ENCODE results near the gene LGALS8. TPM values are rescaled to one million over a fixed set of nuclear protein-coding genes. Genes with fewer than 3 reads are reported as not detected.
"Not testable (repeated sequence)": the region's sequence is repeated elsewhere in the genome, so short reads cannot be mapped to it uniquely, and the experiment has no call there.

LGALS8 gene
- total RNA-seq, 1 donor from 2014 or later = 76.5 TPM

DNA sequence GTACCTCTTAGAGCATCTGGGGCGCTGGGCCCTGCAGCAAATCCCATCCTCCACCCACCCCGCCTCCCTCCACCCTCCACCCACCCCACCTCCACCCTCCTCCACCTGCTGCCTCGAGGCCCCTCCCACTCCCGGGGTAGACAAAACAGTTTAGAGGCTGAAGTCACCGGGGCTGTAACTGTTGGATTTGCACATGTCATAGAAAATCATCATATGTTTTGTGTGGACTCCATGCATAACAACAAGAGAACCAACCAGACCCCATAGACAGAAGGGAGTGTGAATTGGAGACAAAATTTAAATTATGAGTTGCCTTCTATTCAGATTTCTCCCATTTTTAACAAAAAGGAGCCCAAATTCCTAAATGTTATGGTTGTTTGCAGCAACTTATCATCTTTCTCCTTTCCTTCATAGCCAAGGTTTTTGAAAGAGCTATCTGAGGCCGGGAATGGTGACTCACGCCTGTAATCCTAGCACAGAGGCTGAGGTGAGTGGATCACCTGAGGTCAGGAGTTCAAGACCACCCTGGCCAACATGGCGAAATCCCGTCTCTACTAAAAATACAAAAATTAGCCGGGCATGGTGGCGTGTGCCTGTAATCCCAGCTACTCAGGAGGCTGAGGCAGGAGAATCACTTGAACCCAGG, 28.2 kb upstream of the LGALS8 start:
- no peaks in the 10 kb centered on the region for H3K9me3 ChIP-seq (replicated peaks)
- H3K27me3 ChIP-seq (ENCODE audit: low read depth) = no peaks in the 10 kb centered on the region
- no peak for DNase-seq
- H3K36me3 ChIP-seq = no peaks in the 10 kb centered on the region
- H3K27ac ChIP-seq (replicated peaks) = peak overlapping the region; percentile 68
- peaks cover 16% of the 10 kb centered on the region for H3K4me1 ChIP-seq
- no peak overlapping the region for H3K4me3 ChIP-seq
- TF ChIP-seq CTCF (IDR thresholded peaks at IDR 0.05; ENCODE audit: borderline replicate concordance) = no peak
- intact Hi-C loops (cut with micrococcal nuclease) = no loop called here

GRCh38 chr1:236497908-236498307, 25.9 kb upstream of the LGALS8 start:
- intact Hi-C loops (cut with micrococcal nuclease) = no loop called here
- H3K4me1 ChIP-seq = peaks cover 20% of the 10 kb centered on the region
- no peak overlapping the region for H3K27ac ChIP-seq (replicated peaks)
- no peaks in the 10 kb centered on the region for H3K36me3 ChIP-seq
- no peak for TF ChIP-seq CTCF (IDR thresholded peaks at IDR 0.05; ENCODE audit: borderline replicate concordance)
- no peaks in the 10 kb centered on the region for H3K9me3 ChIP-seq (replicated peaks)
- no peak overlapping the region for H3K4me3 ChIP-seq
- H3K27me3 ChIP-seq (ENCODE audit: low read depth) = no peaks in the 10 kb centered on the region
- DNase-seq = no peak

DNA sequence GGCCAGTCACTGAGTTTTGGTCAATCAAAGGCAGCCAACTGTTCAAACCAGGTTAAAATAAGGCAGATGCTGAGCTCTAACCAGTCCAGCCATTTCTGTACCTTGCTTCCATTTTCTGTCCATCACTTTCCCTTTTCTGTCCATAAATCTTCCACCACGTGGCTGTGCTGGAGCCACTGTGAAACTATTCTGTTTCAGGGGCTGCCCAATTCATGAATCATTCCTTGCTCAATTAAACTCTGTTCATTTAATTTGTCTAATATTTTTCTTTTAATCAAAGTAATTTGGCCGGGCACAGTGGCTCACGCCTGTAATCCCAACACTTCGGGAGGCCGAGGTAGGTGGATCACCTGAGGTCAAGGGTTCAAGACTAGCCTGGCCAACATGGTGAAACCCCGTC, 22.7 kb upstream of the LGALS8 start:
- no peak for TF ChIP-seq CTCF (IDR thresholded peaks at IDR 0.05; ENCODE audit: borderline replicate concordance)

DNA sequence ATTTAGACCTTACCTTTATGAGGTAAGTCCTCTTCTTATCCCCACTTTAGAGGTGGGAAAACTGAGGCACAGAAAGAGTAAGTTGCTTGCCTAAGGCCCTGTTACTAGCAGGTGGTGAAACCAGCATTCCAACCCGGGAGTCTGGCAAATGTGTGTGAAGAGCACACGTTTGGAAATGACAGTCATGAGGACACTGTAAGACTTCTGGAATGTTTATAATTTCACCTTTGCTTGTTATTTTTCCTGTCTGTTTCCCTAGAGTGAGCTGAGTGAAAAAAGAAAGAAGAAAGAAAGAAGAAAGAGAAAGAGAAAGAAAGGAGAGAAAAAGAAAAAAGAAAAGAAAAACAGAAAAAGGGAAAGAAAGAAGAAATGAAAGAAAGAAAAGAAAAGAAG, 21.2 kb upstream of the LGALS8 start:
- TF ChIP-seq CTCF (IDR thresholded peaks at IDR 0.05; ENCODE audit: borderline replicate concordance) = no peak
- Histone ChIP-seq H3K4me1 (peaks cover 18% of the 10 kb centered on the region), H3K4me3 (no peak overlapping the region), H3K36me3 (no peaks in the 10 kb centered on the region), H3K9me3 (replicated peaks) (no peaks in the 10 kb centered on the region), H3K27ac (replicated peaks) (peak overlapping the region; percentile 51), H3K27me3 (ENCODE audit: low read depth) (no peaks in the 10 kb centered on the region)
- intact Hi-C loops (cut with micrococcal nuclease) = no loop called here
- DNase-seq = no peak

More for the DNA sequence above, 22.7 kb upstream of the LGALS8 start:
- Histone ChIP-seq H3K27me3 (ENCODE audit: low read depth) (no peaks in the 10 kb centered on the region), H3K9me3 (replicated peaks) (no peaks in the 10 kb centered on the region), H3K4me3 (no peak overlapping the region), H3K27ac (replicated peaks) (no peak overlapping the region), H3K36me3 (no peaks in the 10 kb centered on the region), H3K4me1 (peaks cover 12% of the 10 kb centered on the region)
- intact Hi-C loops (cut with micrococcal nuclease) = no loop called here
- DNase-seq = no peak

- Histone ChIP-seq H3K36me3 (no peaks in the 10 kb centered on the region), H3K4me1 (peaks cover 22% of the 10 kb centered on the region), H3K27me3 (ENCODE audit: low read depth) (no peaks in the 10 kb centered on the region), H3K9me3 (replicated peaks) (no peaks in the 10 kb centered on the region), H3K27ac (replicated peaks) (peak overlapping the region; percentile 51), H3K4me3 (peak overlapping the region; percentile 38)
- TF ChIP-seq CTCF (IDR thresholded peaks at IDR 0.05; ENCODE audit: borderline replicate concordance) = no peak
- intact Hi-C loops (cut with micrococcal nuclease) = no loop called here
- DNase-seq = peak; percentile 38
Measured at GRCh38 chr1:236502972-236503639, 20.7 kb upstream of the LGALS8 start.

DNA sequence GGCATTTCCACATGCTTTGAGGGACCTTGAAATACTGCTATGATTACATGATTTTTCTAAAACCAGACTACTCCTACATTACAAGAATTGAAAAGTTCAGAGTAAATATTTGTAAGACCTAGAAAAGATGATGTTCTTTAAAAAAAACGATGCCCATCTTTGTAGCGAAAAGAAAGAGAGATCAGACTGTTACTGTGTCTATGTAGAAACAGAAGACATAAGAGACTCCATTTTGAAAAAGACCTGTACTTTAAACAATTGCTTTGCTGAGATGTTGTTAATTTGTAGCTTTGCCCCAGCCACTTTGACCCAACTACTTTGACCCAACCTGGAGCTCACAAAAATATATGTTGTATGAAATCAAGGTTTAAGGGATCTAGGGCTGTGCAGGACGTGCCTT, 19.4 kb upstream of the LGALS8 start:
- DNase-seq; H3K36me3 ChIP-seq; H3K9me3 ChIP-seq (replicated peaks); H3K4me3 ChIP-seq; intact Hi-C loops (cut with micrococcal nuclease); H3K27ac ChIP-seq (replicated peaks); H3K27me3 ChIP-seq (ENCODE audit: low read depth): not testable (repeated sequence)
- peaks cover 22% of the 10 kb centered on the region for H3K4me1 ChIP-seq

Measured in left ventricle myocardium inferior (tissue), 1 donor.